CD1c-positive myeloid dendritic cell (primary cell): ENCODE results near the gene TACO1.
A peak's percentile ranks its signal among the peaks of the same experiment; 100 is the strongest.

Experiments used
- DNase-seq: peaks from one replicate; pipeline ENCODE4 v3.0.0-alpha.2; 2016; ENCODE audit errors: extremely low spot score

TACO1 gene

DNA sequence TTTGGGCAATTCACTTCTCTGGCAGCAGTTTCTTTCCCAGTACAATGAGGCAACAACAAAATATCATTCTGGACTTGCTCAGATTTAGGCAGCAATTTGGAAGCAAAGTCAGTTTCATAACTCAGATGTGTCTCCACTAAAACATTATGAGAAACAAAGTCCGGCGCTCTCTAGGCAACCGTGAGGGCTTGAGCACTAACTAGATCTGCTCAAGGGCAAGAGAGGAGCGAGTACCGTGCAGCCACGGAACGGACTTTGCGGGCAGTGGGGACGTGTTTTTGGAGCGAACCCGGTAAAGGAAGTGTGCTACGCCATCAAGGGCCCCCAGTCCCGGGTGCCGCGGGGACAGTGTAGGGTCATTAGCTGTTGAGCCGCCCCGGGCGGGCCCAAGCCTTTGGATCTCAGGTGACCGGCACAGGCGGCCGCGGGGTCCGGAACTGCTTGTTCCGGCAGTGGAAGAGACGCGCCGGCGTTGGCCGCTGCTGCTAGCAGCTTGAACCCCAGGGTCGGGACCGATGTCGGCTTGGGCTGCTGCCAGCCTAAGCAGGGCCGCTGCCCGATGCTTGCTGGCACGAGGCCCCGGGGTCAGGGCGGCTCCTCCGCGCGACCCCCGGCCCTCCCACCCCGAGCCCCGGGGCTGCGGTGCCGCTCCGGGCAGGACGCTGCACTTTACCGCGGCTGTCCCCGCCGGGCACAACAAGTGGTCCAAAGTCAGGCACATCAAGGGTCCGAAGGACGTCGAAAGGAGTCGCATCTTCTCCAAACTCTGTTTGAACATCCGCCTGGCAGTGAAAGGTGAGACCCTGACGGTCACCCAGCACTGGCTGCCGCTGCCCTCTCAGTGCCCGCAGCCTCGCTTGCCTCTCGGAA is at the start of gene TACO1:
Gene TACO1, plus strand, starts transcription at position 327 of the 870 bp plus-strand sequence. Its CDS starts 189 bp downstream, at position 516.
- peak; percentile 77 for DNase-seq

DNA sequence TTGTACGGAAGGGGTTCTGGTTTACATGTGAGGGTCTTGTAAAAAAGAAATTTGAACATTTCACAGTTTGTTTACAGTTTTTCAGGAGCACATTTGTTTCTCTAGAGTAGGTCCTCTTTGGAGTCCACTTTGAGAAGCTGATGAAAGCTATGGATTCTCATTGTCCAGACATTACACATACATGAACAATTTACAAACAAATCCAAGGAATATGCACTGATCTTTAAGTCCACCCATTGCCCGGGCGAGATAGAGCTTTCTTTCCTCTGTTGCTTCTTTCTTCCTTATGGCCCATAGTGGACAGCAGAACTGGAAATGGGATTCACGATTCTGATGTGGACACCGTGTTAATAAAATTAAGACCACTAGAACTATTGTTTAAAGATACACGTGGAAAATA is 48.5 kb upstream of the TACO1 start:
- no peak for DNase-seq

DNA sequence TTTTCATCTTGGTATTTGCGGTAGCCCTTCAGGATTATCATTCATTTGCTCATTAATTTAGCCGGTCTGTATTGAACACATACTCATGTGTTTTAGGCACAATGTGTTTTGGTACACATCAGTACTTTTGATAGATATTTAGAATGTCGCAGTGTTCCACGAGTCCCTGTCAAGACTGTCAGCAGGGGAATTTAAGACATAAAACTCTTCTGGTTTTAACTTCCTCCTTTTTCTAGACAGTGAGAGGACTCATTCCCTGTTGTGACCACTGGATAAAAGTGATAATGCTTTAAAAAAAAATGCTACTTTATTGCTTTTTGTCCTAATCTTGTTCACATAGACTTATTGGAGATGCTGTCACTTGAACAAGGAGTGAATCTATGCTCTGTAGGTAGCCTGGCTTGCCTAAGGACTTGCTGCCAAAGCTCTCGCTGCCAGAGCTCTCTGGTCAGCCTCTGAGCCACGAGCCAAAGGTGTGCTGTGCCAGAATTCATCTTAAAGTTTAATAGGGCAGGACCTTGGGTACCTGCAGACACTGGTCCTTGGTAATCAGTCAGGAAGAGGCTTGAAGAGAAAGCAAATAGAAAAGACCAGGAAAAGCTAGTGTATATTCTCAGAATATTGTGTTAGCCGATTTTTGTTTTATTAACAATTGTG is 45.1 kb upstream of the TACO1 start:
- peak; percentile 13 for DNase-seq

DNA sequence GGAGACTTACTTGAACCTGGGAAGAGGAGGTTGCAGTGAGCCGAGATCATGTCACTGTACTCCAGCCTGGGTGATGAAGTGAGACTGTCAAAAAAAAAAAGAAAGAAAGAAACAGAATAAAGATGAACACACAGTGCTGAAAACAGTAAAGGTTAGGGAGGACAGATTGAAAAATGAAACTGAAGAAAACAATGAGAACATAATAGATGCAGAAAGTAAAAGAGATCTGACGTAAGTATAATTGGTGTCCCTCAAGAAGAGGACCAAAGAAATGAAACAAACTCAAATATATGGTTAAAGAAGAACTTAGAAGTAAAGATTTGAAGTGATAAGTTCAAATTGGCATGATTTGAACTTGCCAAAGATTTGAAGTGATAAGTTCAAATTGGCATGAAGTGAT is 43.3 kb upstream of the TACO1 start:
- no peak for DNase-seq

DNA sequence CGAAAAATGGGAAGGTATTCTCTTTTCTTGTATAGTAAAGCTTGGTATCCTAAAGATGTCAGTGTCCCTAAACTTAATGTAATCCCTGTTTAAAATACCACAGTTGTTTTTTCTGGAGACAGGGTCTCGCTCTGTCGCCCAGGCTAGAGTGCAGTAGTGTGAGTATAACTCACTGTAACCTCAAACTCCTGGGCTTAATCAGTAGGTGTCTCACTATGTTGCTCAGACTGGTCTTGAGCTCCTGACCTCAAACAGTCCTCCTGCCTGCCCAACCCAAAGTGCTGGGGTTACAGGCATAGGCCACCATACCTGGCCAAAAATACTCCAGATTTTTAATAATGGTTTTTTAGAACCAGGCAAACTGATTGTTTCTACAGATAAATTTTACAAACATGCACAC is 42.3 kb upstream of the TACO1 start:
- no peak for DNase-seq

DNA sequence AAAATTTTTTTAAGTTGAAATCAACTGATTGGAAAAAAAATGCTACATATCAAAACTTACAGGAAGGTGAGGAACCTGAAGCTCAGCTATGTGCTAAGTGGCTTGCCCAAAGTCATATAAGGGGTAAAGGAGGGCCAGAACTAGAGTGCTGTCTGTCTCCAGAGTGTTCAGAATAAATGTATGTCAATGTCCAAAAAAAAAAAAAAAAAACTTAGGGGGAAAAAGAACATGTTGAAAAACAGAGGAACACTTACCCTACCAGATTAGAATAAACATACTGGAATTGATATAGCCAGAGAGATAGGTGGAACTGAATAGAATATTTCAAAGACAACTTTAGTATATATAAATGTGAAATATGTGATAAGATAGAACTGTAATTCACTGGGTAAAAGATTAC is 38.9 kb upstream of the TACO1 start:
- DNase-seq = no peak

DNA sequence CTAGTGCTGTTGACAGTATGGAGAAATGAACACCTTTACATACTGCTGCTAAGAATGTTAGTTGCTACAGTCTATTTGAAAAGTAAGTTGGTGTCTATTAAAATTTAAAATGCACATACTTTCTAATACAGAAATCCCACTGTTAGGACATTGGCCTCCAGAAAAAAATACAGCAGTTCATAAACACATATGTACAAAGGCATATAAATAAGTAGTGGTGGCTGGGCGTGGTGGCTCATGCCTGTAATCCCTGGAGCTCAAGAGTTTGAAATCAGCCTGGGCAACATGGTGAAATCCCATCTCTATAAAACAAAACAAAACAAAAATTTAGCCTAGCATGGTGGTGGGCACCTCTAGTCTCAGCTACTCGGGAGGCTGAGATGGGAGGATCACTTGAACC is 37.4 kb upstream of the TACO1 start:
- no peak for DNase-seq

DNA sequence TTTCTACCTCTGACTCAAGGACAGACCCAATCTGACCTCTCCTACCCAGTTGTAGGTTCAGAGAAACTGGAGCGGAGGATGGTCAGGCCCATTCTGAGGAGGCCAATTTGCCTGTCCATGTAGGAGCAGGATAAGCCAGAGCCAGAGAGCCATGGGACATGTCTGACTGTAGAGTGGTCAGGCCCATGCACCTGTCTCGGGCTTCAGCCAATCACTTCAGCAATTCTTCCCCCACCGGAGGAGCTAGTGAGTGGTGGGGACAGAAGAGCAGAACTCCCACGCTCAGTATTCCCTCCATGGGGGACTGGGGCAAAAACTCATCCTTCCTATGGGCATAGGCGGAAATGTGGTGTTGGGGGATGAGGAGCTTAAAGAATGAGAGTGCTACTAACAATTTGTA is 36.1 kb upstream of the TACO1 start:
- DNase-seq = no peak

DNA sequence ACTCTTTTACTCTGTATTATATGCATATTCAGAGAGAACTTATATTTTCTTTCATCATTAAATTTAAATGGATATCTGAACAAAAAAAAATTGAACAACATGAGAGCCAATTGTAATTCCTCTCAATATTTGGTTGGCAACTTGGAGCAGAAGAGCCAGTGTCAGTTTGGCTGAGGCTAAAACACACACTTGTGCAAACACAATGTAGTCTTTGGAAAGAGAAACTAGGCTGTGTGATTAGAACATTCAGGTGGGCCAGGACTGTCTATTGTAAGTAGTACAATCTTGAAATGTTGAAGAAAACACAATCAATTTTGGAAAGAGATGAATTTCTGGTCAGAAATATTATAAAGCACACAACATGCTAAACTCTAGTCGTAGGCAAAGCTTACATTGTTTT is 33.5 kb upstream of the TACO1 start:
- no peak for DNase-seq

DNA sequence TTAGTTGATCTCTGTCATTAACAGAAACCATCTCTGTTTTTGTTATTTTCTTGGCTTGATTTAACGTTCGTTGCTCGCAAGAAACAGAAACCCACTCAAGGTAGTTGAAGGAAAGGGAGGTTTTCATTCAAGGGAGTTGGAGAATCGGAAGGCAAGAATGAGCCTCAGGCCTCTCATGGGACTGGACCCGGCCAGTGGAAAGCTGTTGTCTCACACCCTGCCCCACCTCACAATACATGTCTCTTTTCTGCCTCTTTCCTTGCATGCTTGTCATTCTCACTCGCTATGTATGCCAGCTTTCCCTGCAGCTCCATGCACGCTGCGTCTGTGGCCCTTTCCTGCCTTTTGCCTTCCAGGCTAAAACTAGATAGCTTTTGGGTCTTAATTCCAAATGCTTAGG is 32.1 kb upstream of the TACO1 start:
- no peak for DNase-seq

DNA sequence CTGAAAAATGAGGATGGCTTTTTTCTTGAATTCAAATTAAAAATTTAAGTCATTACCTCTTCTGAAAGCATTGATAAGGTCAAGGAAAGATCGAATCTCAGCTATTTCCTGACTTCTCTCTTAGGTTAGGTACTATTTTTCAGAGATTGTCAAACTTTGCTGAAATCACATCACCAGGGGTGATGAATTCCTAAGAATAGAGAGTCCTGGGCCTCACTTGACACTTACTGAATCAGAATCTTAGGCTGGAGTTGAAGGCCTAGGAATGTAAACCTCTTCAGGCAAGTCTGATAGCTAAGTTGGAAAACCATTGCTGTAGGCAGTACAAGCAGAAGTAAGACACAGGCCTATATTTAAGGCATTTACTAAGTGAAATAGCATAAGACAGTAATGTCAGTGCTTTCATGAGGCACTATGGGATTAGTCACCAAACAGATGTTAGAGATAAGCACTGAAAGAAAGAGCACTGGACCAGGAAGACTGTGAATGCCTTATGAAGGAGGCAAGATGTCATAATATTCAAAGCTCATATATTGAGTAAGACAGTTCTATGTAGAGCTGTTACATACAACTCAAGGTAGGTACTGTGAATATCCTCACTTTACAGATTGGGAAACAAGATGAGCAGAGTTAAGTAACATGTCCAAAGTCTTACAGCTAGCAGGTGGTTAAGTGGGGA is 28.9 kb upstream of the TACO1 start:
- DNase-seq = no peak

DNA sequence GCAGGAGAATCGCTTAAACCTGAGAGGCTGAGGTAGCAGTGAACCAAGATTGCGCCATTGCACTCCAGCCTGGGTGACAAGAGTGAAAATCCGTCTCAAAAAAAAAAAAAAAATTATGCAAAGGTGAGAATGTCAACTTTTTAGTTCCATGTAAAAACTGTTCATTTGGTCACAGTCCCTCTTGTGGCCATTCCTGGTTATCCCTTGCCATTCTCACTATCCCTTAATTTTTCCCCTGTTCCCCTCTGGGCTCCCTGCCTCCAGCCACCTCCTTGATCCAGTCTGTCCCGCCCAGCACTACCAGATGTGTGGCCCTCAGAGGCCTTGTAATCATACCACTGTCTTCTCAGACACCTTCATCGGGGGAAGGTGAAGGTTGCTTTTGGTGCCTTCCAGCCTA is 27.1 kb upstream of the TACO1 start:
- no peak for DNase-seq

DNA sequence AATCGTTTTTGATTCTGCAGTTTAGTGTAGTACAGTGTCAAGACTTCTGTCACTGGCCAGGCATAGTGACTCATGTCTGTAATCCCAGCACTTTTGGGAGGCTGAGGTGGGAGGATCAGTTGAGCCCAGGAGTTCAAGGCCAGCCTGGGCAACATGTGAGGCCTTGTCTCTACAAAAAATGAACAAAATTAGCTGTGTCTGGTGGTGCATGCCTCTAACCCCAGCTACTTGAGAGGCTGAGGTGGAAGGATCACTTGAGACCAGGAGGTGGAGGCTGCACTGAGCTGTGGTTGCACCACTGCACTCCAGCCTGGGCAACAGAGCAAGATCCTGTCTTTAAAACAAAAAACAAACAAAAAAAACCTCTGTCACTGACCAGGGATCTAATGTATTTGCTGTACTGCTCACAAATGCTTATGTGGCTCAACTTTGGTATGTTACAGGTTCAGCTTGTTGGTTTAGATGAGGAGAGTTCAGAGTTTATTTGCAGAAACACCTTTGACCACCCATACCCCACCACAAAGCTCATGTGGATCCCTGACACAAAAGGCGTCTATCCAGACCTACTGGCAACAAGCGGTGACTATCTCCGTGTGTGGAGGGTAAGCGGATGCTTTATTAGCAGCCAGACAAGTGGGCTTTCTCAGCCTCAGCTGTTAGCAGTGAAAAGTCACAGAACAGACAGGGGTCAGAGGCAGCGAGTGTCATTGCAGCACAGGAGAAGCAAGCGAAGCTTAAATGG is 22.5 kb upstream of the TACO1 start:
- no peak for DNase-seq

DNA sequence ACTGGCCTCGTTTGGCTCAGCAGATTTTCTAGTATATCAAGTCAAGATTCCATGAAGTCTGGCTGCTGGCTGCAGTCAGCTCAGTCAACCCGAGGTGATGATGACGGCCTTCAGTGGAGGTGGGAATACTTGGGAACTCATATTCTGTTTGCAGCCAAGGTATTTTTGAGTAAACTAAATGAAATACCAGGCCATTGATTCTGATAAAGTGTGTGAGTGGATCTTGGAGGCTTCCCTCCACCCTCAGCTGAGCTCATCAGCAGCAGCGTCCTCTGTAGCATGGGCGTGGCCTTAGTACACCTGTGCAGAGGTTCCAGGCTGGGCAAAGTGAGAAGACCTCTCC is 22.0 kb upstream of the TACO1 start:
- no peak for DNase-seq

DNA sequence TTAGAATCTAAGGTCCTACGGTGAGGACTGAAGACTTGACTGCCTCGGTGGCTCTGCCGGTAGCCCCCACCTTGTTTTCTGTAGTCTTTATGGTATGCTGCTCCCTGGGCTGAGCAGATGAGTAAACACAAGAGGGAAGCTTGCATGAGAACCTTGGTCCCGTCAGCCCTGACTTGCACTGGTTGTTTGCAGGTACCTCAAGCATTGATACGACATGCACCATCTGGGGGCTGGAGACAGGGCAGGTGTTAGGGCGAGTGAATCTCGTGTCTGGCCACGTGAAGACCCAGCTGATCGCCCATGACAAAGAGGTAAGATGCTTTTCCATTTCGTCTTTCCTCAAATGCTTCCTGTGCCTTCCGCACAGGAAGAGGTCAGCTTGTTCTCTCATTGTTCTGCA is 21.1 kb upstream of the TACO1 start:
- no peak for DNase-seq

DNA sequence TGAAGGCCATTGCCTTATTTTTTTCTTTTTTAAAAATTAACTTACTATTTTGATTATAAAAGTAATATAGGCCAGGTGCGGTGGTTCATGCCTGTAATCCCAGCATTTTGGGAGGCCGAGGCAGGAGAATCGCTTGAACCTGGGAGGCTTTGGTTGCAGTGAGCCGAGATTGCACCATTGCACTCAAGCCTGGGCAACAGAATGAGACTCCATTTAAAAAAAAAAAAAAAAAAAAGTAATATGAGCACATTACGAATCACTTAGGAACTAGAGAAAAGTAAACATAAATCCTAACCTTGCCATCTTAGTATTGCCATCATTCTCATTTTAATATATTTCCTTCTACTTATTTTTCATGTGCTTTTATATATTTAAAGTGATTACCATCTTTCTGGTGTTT is 12.9 kb upstream of the TACO1 start:
- DNase-seq = no peak

DNA sequence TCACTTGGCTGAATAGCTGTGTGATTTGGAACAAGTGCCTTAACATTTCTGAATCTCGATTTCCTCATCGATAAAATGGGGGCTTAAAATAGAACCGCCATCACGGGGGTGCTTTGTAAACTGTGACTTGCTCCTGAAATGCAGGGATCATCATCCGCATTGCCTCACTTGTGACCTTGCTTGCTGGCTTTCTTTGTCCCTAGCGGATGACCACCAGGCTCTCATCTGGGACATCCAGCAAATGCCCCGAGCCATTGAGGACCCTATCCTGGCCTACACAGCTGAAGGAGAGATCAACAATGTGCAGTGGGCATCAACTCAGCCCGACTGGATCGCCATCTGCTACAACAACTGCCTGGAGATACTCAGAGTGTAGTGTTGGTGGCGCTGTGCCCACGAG is 11.9 kb upstream of the TACO1 start:
- no peak for DNase-seq

DNA sequence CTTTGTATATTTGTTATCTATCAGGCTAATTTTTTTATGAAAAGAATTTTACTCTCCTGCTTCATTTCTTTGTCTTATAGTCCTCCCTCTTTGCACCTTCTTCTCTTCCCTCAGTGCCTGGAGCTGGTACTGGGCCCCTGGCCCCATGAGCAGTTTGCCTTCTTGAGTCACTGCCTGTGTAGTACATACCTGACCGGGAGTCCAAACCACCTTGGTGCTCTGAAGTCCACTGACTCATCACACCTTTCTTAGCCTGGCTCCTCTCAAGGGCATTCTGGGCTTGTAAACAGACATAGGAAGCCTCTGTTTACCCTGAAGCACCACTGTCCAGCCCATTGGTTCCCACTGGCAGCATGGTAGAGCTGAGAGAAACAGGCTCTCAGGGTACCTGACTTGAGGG is 11.0 kb upstream of the TACO1 start:
- no peak for DNase-seq

DNA sequence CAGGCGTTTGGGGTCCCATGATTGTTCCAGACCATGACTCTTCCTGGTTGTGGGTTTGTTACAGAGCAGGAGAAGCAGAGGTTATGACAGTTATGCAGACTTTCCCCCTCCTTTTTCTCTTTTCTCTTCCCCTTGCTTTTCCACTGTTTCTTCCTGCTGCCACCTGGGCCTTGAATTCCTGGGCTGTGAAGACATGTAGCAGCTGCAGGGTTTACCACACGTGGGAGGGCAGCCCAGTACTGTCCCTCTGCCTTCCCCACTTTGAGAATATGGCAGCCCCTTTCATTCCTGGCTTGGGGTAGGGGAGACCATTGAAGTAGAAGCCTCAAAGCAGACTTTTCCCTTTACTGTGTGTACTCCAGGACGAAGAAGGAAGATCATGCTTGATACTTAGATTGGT is 7.9 kb upstream of the TACO1 start:
- no peak for DNase-seq

DNA sequence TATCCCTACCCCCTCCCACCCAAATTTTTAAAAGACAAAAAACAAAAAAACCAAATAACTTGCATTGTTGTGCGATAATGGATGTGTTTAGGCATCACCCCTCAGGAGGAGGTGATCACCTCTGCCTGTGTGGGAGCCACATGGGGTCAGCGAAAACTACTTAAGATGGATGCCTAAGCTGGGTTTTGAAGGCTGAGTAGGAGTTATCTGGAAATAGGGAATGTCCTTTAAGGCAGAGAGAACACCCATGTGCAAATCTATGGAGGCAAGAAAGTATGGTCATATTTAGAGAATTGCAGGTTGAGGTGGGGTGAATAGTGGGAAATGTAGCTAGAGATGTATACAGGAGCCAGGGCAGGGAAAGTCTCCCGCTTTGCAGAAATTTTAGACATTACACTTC is 5.6 kb upstream of the TACO1 start:
- no peak for DNase-seq

DNA sequence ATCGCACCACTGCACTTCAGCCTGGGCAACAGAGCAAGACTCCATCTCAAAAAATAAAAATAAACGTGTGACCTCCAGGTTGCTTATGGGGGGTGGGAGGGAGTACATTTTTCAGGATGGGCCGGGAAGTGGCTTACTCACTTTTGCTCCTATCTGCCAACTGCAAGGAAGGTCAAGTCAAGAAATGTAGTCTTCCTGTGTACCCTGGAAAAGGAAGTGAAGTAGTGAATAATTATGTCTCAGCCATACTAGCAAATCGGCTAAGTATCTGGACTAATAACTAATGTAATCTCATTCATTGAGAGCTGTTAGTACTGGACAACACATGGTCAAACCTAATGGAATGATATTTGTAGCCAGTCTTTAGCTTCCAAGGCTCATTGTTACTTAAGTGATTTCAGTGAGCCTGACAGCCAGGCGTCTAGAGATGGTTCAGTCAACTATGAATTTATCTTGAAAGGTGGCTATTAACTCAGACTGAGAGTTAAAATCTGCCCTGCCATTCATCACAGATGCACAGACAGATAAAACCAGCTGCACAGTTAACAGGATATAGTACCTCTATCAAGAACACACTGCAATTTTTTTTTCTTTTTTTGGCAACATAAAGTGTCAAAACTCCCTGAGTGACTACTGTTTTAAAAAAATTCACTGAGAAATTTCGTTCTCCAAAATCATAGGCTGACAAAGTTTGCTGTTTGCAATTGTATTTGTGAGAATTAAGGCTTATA is 3.7 kb upstream of the TACO1 start:
- DNase-seq = no peak

DNA sequence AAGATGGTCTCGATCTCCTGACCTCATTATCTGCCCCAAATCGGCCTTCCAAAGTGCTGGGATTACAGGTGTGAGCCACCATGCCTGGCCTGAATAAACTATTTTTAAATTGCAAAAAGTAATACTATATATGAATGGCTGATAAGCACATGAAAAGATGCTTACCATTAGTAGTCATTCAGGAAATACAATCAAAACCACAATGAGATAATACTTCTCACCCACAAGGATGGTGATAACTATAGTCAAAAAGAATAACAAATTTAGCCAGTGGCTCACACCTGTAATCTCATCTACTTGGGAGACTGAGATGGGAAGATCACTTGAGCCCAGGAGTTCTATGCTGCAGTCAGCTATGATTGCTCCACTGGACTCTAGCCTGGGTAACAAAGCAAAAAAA is 2.4 kb upstream of the TACO1 start:
- DNase-seq = no peak
